GM12878 (cell line): ENCODE data around the gene ACSL1. TPM values are rescaled to one million over a fixed set of nuclear protein-coding genes. Genes with fewer than 3 reads are reported as not detected.

Experiments used
- ATAC-seq: fragments of 200-7000 bp; cut with Tn5 transposase; 3 replicates; pipeline ENCODE4 v1.9.1; 2020; ENCODE audit warnings: mild to moderate bottlenecking, moderate library complexity
- BruUV-seq: library from RNA; stranded (reverse); fragments of 400-500 nt; replicated peaks from 2 replicates; lab custom pipeline; 2021; lab: Mats Ljungman, UMichigan
- CTCF ChIA-PET: fragments of 300-600 bp; sonication (Branson Sonifier 250); formaldehyde crosslinking; extraction: SDS; loops from one replicate; lab custom pipeline; 2021; ENCODE audit warnings: inconsistent platforms; lab: Yijun Ruan, JAX
- POLR2A ChIA-PET: fragments of 350-600 bp; formaldehyde crosslinking; extraction: SDS; loops from one replicate; lab custom pipeline; 2021; ENCODE audit warnings: inconsistent platforms; lab: Charles Lee
- RAD21 ChIA-PET: fragments of 300-600 bp; sonication (Branson Sonifier 250); formaldehyde crosslinking; loops from one replicate; lab custom pipeline; 2023; ENCODE audit warnings: antibody characterized with exemption; ENCODE audit not compliant: unreplicated experiment; lab: Charles Lee
- SMC1A ChIA-PET: fragments of 300-600 bp; sonication (Branson Sonifier 250); formaldehyde crosslinking; loops from one replicate; lab custom pipeline; 2023; ENCODE audit not compliant: unreplicated experiment, uncharacterized antibody; lab: Charles Lee
- DNase-seq: peaks from one replicate; pipeline ENCODE4 v3.0.0-alpha.2; 2011; ENCODE audit warnings: low read depth, low spot score
- FAIRE-seq: peaks from 3 replicates; lab custom pipeline; 2011; peaks lifted over from hg19 to GRCh38; lab: Jason Lieb, UNC
- H2AFZ ChIP-seq: 2 replicates; pipeline ENCODE4 v1.6.0; 2011; ENCODE audit warnings: low read depth, low read length, control low read depth; ENCODE audit not compliant: control insufficient read depth
- H3K27ac ChIP-seq: 2 replicates; pipeline ENCODE4 v1.5.1; 2011; ENCODE audit warnings: control low read depth; ENCODE audit not compliant: control insufficient read depth, insufficient read depth
- H3K27me3 ChIP-seq, 2 experiments: replicated peaks in 1 of 2; 2 replicates each; pipeline versions ENCODE4 v1.6.0 to v1.6.1; 2011; ENCODE audit warnings: low read length in 1 of 2; ENCODE audit not compliant: control insufficient read depth in 2 of 2, insufficient read depth in 2 of 2
- H3K36me3 ChIP-seq, 2 experiments: 2 replicates each; pipeline ENCODE4 v1.5.1; 2011; ENCODE audit warnings: low read length in 1 of 2; ENCODE audit not compliant: control insufficient read depth in 2 of 2, insufficient read depth in 2 of 2
- H3K4me1 ChIP-seq: 2 replicates; pipeline ENCODE4 v1.6.1; 2011; ENCODE audit warnings: mild to moderate bottlenecking, low read length, moderate library complexity, mixed read lengths; ENCODE audit not compliant: control insufficient read depth, insufficient read depth
- H3K4me2 ChIP-seq: 2 replicates; pipeline ENCODE4 v1.6.0; 2011; ENCODE audit warnings: control low read depth; ENCODE audit not compliant: control insufficient read depth, insufficient read depth
- H3K4me3 ChIP-seq: fragments of 200-600 bp; sonication (generic); 2 replicates; pipeline ENCODE4 v1.5.1; 2016
- H3K79me2 ChIP-seq: 2 replicates; pipeline ENCODE4 v1.6.0; 2011; ENCODE audit warnings: low read length; ENCODE audit not compliant: control insufficient read depth, insufficient read depth
- H3K9ac ChIP-seq: 2 replicates; pipeline ENCODE4 v1.8.0; 2011; ENCODE audit warnings: low read length, control low read depth, mixed read lengths; ENCODE audit not compliant: control insufficient read depth, insufficient read depth
- H3K9me3 ChIP-seq: replicated peaks from 3 replicates; pipeline ENCODE4 v1.5.1; 2011; ENCODE audit warnings: mild to moderate bottlenecking, low read length; ENCODE audit not compliant: control insufficient read depth, insufficient read depth
- H4K20me1 ChIP-seq: 2 replicates; pipeline ENCODE4 v1.6.0; 2011; ENCODE audit not compliant: control insufficient read depth, insufficient read depth
- CREB1 ChIP-seq: IDR thresholded peaks from 2 replicates; pipeline ENCODE4 v1.6.1; 2012; ENCODE audit warnings: low read depth, mild to moderate bottlenecking, inconsistent platforms
- MEF2A ChIP-seq: IDR thresholded peaks from 2 replicates; pipeline ENCODE4 v1.6.1; 2011; ENCODE audit warnings: low read depth, mild to moderate bottlenecking, low read length, moderate library complexity; ENCODE audit not compliant: insufficient read depth
- MLLT1 ChIP-seq: fragments of 450-650 bp; IDR thresholded peaks from 2 replicates; pipeline ENCODE4 v1.6.1; 2016; ENCODE audit warnings: mild to moderate bottlenecking
- MYB ChIP-seq: fragments of 150-350 bp; IDR thresholded peaks from 2 replicates; pipeline ENCODE4 v1.6.1; 2014; ENCODE audit warnings: mild to moderate bottlenecking, low read depth, low read length, borderline replicate concordance
- NR2C2 ChIP-seq: IDR thresholded peaks from 2 replicates; pipeline ENCODE4 v1.6.1; 2011; ENCODE audit warnings: borderline replicate concordance, low read depth; ENCODE audit not compliant: control insufficient read depth, insufficient read length
- PAX5 ChIP-seq: IDR thresholded peaks from 2 replicates; pipeline ENCODE4 v1.6.1; 2011; ENCODE audit warnings: low read depth, low read length, borderline replicate concordance
- RBBP5 ChIP-seq: fragments of 200-600 bp; sonication (generic); conservative IDR thresholded peaks from 2 replicates; pipeline ENCODE4 v1.6.1; 2016
- SREBF1 ChIP-seq: IDR thresholded peaks from 2 replicates; pipeline ENCODE4 v1.6.1; 2012; ENCODE audit warnings: mild to moderate bottlenecking, low read length
- WRNIP1 ChIP-seq: IDR thresholded peaks from 2 replicates; pipeline ENCODE4 v1.6.1; 2011; ENCODE audit warnings: low read depth, low read length, improper control_type of control experiment, borderline replicate concordance
- ZNF622 ChIP-seq: fragments of 450-650 bp; IDR thresholded peaks from 2 replicates; pipeline ENCODE4 v1.6.1; 2017; ENCODE audit warnings: mild to moderate bottlenecking, inconsistent platforms
- WGBS: methylation state at CpG from one replicate; pipeline ENCODE4 v1.1.6; 2016; ENCODE audit warnings: low lambda C conversion rate; ENCODE audit not compliant: insufficient replicate concordance, insufficient coverage; ENCODE audit errors: missing lambda C conversion rate; 5-methylcytosine and 5-hydroxymethylcytosine counted together
- in situ Hi-C: fragments of 300-500 bp; cut with MboI; formaldehyde crosslinking; loops from 9 replicates; pipeline ENCODE4 v1.14.3; 2018; ENCODE audit warnings: mixed read lengths
- intact Hi-C: fragments of 100-400 bp; cut with micrococcal nuclease; formaldehyde crosslinking; loops from one replicate; pipeline ENCODE4 v1.14.2; 2022; ENCODE audit not compliant: unreplicated experiment
- polyA plus RNA-seq, 11 experiments: library from polyadenylated mRNA; depleted of rRNA in 4 of 11; unstranded in 6 of 11; stranded (reverse) in 5 of 11; fragments of >200 nt; fragmentation: Nextera tagmentation in 4 of 11; fragmentation: Illumina TruSeq in 1 of 11; extraction: Ambion mirVana in 4 of 11; extraction: Trizol in 1 of 11; gene quantifications; 1 replicate in 1 of 11; 2 replicates in 10 of 11; pipeline versions ENCODE4 v1.2.1 to v1.2.3, GENCODE V29; 2011 to 2016; ENCODE audit warnings: inconsistent platforms in 2 of 11, missing spikeins in 2 of 11, low read depth in 1 of 11
- total RNA-seq, 4 experiments: library from RNA; depleted of rRNA in 3 of 4; stranded (reverse); fragments of >200 nt in 3 of 4; fragmentation: Illumina TruSeq in 1 of 4; extraction: Trizol in 1 of 4; gene quantifications; 2 replicates each; pipeline versions ENCODE4 v1.2.1 to v1.2.3, GENCODE V29; 2013 to 2021

Gene ACSL1
- total and polyA plus RNA-seq, 10 of the 15 experiments (the other 5 are each of a cell fraction or from before 2014, with no cell fraction given) = 30.7 to 68.1 (median 58.7) TPM

- Histone ChIP-seq H3K27me3 (no peaks in the 10 kb centered on the region), H2AFZ (no peak overlapping the region), H3K4me1 (peaks cover 64% of the 10 kb centered on the region), H3K79me2 (no peaks in the 10 kb centered on the region), H3K9me3 (no peaks in the 10 kb centered on the region), H3K4me3 (peak overlapping the region; percentile 38; the same call in 1 of the 2 replicates), H3K27ac (no peak overlapping the region), H3K4me2 (peak overlapping the region; percentile 88), H4K20me1 (no peaks in the 10 kb centered on the region)
- ChIA-PET POLR2A (interaction anchor here (0.7 kb wide), 1 partner anchor 8 kb away, joined by 3 read pairs; no protein-coding TSS in a partner anchor), SMC1A (interaction anchor here (1.0 to 4.9 kb wide), 3 partner anchors 24 to 52 kb away, joined by 3 to 29 read pairs (median 3); no protein-coding TSS in a partner anchor), RAD21 (no interaction called here)
- in situ Hi-C loops = no loop called here
- no TSS peak for BruUV-seq
- DNase-seq (no peak), ATAC-seq (no peak)
- 0% methylated on average over 1 of the region's 1 CpG for WGBS
- intact Hi-C loops = loop anchor here (10.0 kb wide), 1 partner anchor 567 kb away; no protein-coding TSS in a partner anchor
- no peak for TF ChIP-seq RBBP5
- no peak for TF ChIP-seq MEF2A
- no peak for TF ChIP-seq WRNIP1
- no peak for TF ChIP-seq MLLT1
- TF ChIP-seq PAX5 = no peak
- TF ChIP-seq CREB1 = no peak
- TF ChIP-seq SREBF1 = no peak
- TF ChIP-seq MYB = no peak
- TF ChIP-seq ZNF622 = no peak
- no peak for TF ChIP-seq NR2C2
- TF ChIP-seq, all 136 proteins: peak for 0
- no peak for FAIRE-seq
- CTCF ChIA-PET = interaction anchor here (1.4 kb wide), 1 partner anchor 26 kb away, joined by 3 read pairs; the partner anchor contains the start of gene ACSL1
- H3K36me3 ChIP-seq = no peaks in the 10 kb centered on the region
- no peak overlapping the region for H3K9ac ChIP-seq
Measured at GRCh38 chr4:184851886-184852285, 26.1 kb upstream of the ACSL1 start.
